ENCODE measurements around the gene FKBP2. TPM values are rescaled to one million over a fixed set of nuclear protein-coding genes. Genes with fewer than 3 reads are reported as not detected.

FKBP2 gene
- total and polyA plus RNA-seq, 2 of the 4 experiments (the other 2 are of a cell fraction) = 36.2 to 76.4 TPM

DNA sequence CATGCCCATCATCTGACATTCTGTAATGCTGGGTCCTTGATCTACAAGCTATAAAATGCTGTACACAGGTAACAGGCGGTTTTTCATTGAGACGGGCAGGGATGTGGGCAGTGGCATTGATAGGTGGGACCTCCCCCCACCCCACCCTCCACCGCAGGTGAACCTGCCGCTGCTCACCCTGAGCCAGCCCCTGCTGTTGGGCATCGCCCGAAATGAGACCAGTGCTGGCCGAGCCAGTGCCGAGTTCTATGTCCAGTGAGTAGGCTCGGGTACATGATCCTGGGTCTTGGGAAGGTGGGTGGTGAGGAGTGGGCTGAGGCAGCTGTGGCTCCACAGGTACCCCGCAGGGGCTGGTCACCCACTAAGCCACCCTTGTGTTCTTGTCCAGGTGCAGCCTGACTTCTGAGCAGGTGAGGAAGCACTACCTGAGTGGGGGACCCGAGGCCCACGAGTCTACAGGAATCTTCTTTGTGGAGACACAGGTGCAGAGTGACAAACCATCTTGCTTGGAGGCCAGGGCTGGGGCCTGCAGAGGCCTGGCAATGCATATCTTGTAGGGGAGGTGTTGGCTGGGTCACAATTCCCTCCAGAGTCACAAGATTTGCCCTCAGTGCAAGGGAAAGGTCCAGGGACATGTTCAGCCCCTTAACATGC lies 11.7 kb upstream of the FKBP2 start:
- ATAC-seq (ENCODE audit: low read depth) (no peak), DNase-seq (no peak)
- dilution Hi-C loops (cut with HindIII; ENCODE audit: low sequenced_read_pairs, unreplicated experiment) = no loop called here
- no peak overlapping the region for H2AFZ ChIP-seq (replicated peaks; ENCODE audit: low read length, poor library complexity)
- H2BK5ac ChIP-seq (ENCODE audit: low read depth, low read length, poor library complexity, severe bottlenecking) = no peak overlapping the region
- no peak overlapping the region for H3K9ac ChIP-seq (ENCODE audit: low read depth, low read length)
- H3K23ac ChIP-seq (ENCODE audit: low read depth, low read length) = 0 out of 2 replicates have a peak overlapping the region, but pooled peaks have one; percentile 37
- H4K5ac ChIP-seq (ENCODE audit: low read depth, low read length) = no peak overlapping the region
- H4K8ac ChIP-seq (ENCODE audit: low read depth in 2 of 2, low read length in 2 of 2) = no peak overlapping the region
- H3K56ac ChIP-seq (ENCODE audit: extremely low read depth, insufficient read depth, low read length) = no peak overlapping the region
- peaks cover 23 to 84% of the 10 kb centered on the region in 2 experiments for H3K79me1 ChIP-seq (ENCODE audit: low read depth in 1 of 2, low read length in 2 of 2)
- TF ChIP-seq MAFK (IDR thresholded peaks at IDR 0.05; ENCODE audit: low read depth, low read length) (no peak), FOS (IDR thresholded peaks at IDR 0.05; ENCODE audit: low read depth, low read length) (no peak), MAZ (IDR thresholded peaks at IDR 0.05; ENCODE audit: borderline replicate concordance, low read depth, low read length) (no peak), RAD21 (IDR thresholded peaks at IDR 0.05; ENCODE audit: low read length) (no peak), CEBPB (IDR thresholded peaks at IDR 0.05; ENCODE audit: low read depth, low read length) (no peak), CHD1 (IDR thresholded peaks at IDR 0.05; ENCODE audit: low read depth, low read length) (no peak), POLR2A (IDR thresholded peaks at IDR 0.05; ENCODE audit: low read depth, low read length) (no peak), MXI1 (IDR thresholded peaks at IDR 0.05; ENCODE audit: borderline replicate concordance, low read depth, low read length) (no peak), NFE2L2 (IDR thresholded peaks at IDR 0.05; ENCODE audit: low read depth, low read length) (no peak), BHLHE40 (IDR thresholded peaks at IDR 0.05; ENCODE audit: low read depth, low read length) (no peak), SMC3 (IDR thresholded peaks at IDR 0.05; ENCODE audit: low read depth, low read length) (no peak), RCOR1 (IDR thresholded peaks at IDR 0.05; ENCODE audit: insufficient replicate concordance, low read length) (no peak)
- TF ChIP-seq, protein P1, sequence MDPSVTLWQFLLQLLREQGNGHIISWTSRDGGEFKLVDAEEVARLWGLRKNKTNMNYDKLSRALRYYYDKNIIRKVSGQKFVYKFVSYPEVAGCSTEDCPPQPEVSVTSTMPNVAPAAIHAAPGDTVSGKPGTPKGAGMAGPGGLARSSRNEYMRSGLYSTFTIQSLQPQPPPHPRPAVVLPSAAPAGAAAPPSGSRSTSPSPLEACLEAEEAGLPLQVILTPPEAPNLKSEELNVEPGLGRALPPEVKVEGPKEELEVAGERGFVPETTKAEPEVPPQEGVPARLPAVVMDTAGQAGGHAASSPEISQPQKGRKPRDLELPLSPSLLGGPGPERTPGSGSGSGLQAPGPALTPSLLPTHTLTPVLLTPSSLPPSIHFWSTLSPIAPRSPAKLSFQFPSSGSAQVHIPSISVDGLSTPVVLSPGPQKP (IDR thresholded peaks at IDR 0.05; ENCODE audit: borderline replicate concordance, low read depth, low read length) = no peak
- TF ChIP-seq, protein P2, sequence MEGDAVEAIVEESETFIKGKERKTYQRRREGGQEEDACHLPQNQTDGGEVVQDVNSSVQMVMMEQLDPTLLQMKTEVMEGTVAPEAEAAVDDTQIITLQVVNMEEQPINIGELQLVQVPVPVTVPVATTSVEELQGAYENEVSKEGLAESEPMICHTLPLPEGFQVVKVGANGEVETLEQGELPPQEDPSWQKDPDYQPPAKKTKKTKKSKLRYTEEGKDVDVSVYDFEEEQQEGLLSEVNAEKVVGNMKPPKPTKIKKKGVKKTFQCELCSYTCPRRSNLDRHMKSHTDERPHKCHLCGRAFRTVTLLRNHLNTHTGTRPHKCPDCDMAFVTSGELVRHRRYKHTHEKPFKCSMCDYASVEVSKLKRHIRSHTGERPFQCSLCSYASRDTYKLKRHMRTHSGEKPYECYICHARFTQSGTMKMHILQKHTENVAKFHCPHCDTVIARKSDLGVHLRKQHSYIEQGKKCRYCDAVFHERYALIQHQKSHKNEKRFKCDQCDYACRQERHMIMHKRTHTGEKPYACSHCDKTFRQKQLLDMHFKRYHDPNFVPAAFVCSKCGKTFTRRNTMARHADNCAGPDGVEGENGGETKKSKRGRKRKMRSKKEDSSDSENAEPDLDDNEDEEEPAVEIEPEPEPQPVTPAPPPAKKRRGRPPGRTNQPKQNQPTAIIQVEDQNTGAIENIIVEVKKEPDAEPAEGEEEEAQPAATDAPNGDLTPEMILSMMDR (conservative IDR thresholded peaks at IDR 0.05; ENCODE audit: low read depth, low read length) = no peak
- TF ChIP-seq, protein P3, sequence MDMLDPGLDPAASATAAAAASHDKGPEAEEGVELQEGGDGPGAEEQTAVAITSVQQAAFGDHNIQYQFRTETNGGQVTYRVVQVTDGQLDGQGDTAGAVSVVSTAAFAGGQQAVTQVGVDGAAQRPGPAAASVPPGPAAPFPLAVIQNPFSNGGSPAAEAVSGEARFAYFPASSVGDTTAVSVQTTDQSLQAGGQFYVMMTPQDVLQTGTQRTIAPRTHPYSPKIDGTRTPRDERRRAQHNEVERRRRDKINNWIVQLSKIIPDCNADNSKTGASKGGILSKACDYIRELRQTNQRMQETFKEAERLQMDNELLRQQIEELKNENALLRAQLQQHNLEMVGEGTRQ (IDR thresholded peaks at IDR 0.05; ENCODE audit: low read depth, low read length) = no peak
- intact Hi-C loops (cut with micrococcal nuclease) = no loop called here
- no peaks in the 10 kb centered on the region for H3K9me3 ChIP-seq (ENCODE audit: control insufficient read depth, insufficient read depth, low read length)
- no peak overlapping the region for H3K4me3 ChIP-seq (ENCODE audit: insufficient read depth, low read depth, low read length)
- peaks cover 23% of the 10 kb centered on the region for H3K4me1 ChIP-seq (ENCODE audit: control insufficient read depth, insufficient read depth, low read length)
- CTCF ChIA-PET = interaction anchor here (0.6 kb wide), 1 partner anchor 1405 kb away, joined by 3 read pairs; no protein-coding TSS in a partner anchor
- no peak overlapping the region for H2BK15ac ChIP-seq (ENCODE audit: low read depth, low read length)
- 83% methylated on average over 1 of the region's 12 CpGs; no CpG with 5 or more reads in 1 of the 2 experiments for WGBS, 2 experiments (ENCODE audit: extremely low coverage in 2 of 2, insufficient read length in 1 of 2)
- no peaks in the 10 kb centered on the region for H3K27me3 ChIP-seq (ENCODE audit: control insufficient read depth, insufficient read depth, low read length)
- H3K18ac ChIP-seq (ENCODE audit: low read depth, low read length) = no peak overlapping the region
- peaks cover 19% of the 10 kb centered on the region for H3K9me1 ChIP-seq (ENCODE audit: insufficient read depth, low read length)
- H3K27ac ChIP-seq (ENCODE audit: insufficient read depth, low read length) = no peak overlapping the region
- H3K36me3 ChIP-seq (ENCODE audit: control insufficient read depth, insufficient read depth, low read length) = peaks cover under 1% of the 10 kb centered on the region; the same call in 1 of the 2 replicates
- peak overlapping the region; percentile 64 for H3K4ac ChIP-seq (ENCODE audit: low read depth, low read length)
- no peaks in the 10 kb centered on the region; the same call in 1 of the 2 replicates for H4K20me1 ChIP-seq (ENCODE audit: insufficient read depth, low read length)
- H2BK20ac ChIP-seq (ENCODE audit: low read depth, low read length) = no peak overlapping the region
- H3K4me2 ChIP-seq (ENCODE audit: low read depth, low read length) = no peak overlapping the region; the same call in 1 of the 2 replicates
- BruUV-seq (replicated peaks) = no TSS peak
- no peak overlapping the region for H2BK120ac ChIP-seq (ENCODE audit: low read depth, low read length)
- H2AK9ac ChIP-seq (replicated peaks; ENCODE audit: low read depth, low read length, poor library complexity) = peak overlapping the region; percentile 62
- 0 out of 2 replicates have a peak overlapping the region, but pooled peaks have one; percentile 1 for H2AK5ac ChIP-seq (ENCODE audit: low read depth, low read length)
- in situ Hi-C loops (cut with MboI; ENCODE audit: low sequenced_read_pairs) = no loop called here
- no peak overlapping the region for H4K91ac ChIP-seq (ENCODE audit: insufficient read depth, low read depth, low read length)
- POLR2A ChIA-PET (ENCODE audit: unreplicated experiment) = no interaction called here
- no peak overlapping the region for H3K14ac ChIP-seq (replicated peaks; ENCODE audit: low read depth, low read length)
